Esophagus squamous epithelium (tissue), 5 donors: ENCODE measurements around the gene RPUSD3. TPM values are rescaled to one million over a fixed set of nuclear protein-coding genes. Genes with fewer than 3 reads are reported as not detected.

ENCODE experiments used
- DNase-seq: peaks from one replicate; lab custom pipeline; 2025; lab: John Stamatoyannopoulos, UW
- H3K27ac ChIP-seq, 4 donors: fragments of 200-600 bp; sonication (generic); one replicate each; pipeline ENCODE4 v1.5.1; 2016 to 2019; ENCODE audit warnings: mild to moderate bottlenecking in 1 of 4
- H3K27me3 ChIP-seq, 4 donors: fragments of 200-600 bp; sonication (generic); 1 replicate in 3 of 4; 2 replicates in 1 of 4; pipeline versions ENCODE4 v1.5.1 to v1.6.0; 2017 to 2021; ENCODE audit warnings: antibody characterized with exemption in 1 of 4
- H3K36me3 ChIP-seq, 3 donors: fragments of 200-600 bp; sonication (generic); one replicate each; pipeline ENCODE4 v1.5.1; 2016 to 2019
- H3K4me1 ChIP-seq, 3 donors: fragments of 200-600 bp; sonication (generic); one replicate each; pipeline ENCODE4 v1.5.1; 2017 to 2019
- H3K4me3 ChIP-seq, 4 donors: fragments of 200-600 bp; sonication (generic); 1 replicate in 3 of 4; 2 replicates in 1 of 4; pipeline ENCODE4 v1.5.1; 2016 to 2019; ENCODE audit warnings: mild to moderate bottlenecking in 2 of 4, moderate library complexity in 1 of 4
- H3K9me3 ChIP-seq, 3 donors: fragments of 200-600 bp; sonication (generic); one replicate each; pipeline ENCODE4 v1.5.1; 2016 to 2019
- POLR2A ChIP-seq, 4 donors: fragments of 450-650 bp; IDR thresholded peaks; one replicate each; pipeline ENCODE4 v1.6.1; 2017; ENCODE audit warnings: antibody characterized with exemption in 4 of 4, mild to moderate bottlenecking in 4 of 4, moderate library complexity in 3 of 4
- WGBS, 2 donors: methylation state at CpG; one replicate each; pipeline ENCODE4 v1.1.5; 2018; 5-methylcytosine and 5-hydroxymethylcytosine counted together
- intact Hi-C: fragments of 100-400 bp; cut with DNase I; formaldehyde crosslinking; loops from one replicate; pipeline ENCODE4 v1.15.0; 2022
- total RNA-seq, 4 donors: library from RNA; depleted of rRNA; stranded (reverse); fragments of >200 nt; gene quantifications; one replicate each; pipeline ENCODE4 v1.1.0, GENCODE V29; 2016
- TF ChIP-seq, protein P1 (sequence below), 6 experiments: fragments of 450-650 bp in 4 of 6; fragments of 200-600 bp in 2 of 6; sonication (generic) in 2 of 6; IDR thresholded peaks; one replicate each; pipeline ENCODE4 v1.5.1; 2016 to 2019; ENCODE audit warnings: antibody characterized with exemption in 6 of 6, mild to moderate bottlenecking in 4 of 6, moderate library complexity in 4 of 6
- donor health status: DM: yes; HTN: yes; CAD: no.

Gene RPUSD3
- total RNA-seq, 4 donors from 2014 or later, result 34.7 to 46.4 (median 41.4) TPM

DNA sequence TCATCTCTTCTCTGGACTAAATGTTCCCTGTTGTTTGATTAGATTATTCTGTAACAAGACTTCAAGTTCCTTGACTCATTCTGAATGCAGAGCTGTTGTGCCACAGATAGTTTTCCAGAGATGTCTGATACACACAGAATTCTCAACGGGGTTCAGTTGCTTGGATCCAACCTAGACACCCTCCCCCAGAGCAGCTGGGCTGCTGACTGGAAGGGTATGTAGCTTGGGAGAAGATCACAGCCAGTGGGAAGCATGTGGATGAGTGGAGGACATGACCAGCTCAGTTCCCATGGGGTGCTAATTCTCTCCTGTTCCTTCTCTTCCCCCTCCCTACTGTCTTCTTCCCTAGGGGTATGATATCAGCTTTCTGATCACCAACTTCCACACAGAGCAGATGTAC, 40.3 kb downstream of the RPUSD3 start:
- DNase-seq, result no peak
- TF ChIP-seq POLR2A (IDR thresholded peaks at IDR 0.05), result no peak
- TF ChIP-seq, protein P1, sequence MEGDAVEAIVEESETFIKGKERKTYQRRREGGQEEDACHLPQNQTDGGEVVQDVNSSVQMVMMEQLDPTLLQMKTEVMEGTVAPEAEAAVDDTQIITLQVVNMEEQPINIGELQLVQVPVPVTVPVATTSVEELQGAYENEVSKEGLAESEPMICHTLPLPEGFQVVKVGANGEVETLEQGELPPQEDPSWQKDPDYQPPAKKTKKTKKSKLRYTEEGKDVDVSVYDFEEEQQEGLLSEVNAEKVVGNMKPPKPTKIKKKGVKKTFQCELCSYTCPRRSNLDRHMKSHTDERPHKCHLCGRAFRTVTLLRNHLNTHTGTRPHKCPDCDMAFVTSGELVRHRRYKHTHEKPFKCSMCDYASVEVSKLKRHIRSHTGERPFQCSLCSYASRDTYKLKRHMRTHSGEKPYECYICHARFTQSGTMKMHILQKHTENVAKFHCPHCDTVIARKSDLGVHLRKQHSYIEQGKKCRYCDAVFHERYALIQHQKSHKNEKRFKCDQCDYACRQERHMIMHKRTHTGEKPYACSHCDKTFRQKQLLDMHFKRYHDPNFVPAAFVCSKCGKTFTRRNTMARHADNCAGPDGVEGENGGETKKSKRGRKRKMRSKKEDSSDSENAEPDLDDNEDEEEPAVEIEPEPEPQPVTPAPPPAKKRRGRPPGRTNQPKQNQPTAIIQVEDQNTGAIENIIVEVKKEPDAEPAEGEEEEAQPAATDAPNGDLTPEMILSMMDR (IDR thresholded peaks at IDR 0.05), result no peak
- intact Hi-C loops, result no loop called here
- Histone ChIP-seq H3K4me1 (peaks cover 0 to 3% (median 0%) of the 10 kb centered on the region in 3 donors), H3K9me3 (no peaks in the 10 kb centered on the region), H3K4me3 (no peak overlapping the region), H3K27me3 (no peaks in the 10 kb centered on the region), H3K27ac (no peak overlapping the region), H3K36me3 (peaks cover 42 to 94% (median 77%) of the 10 kb centered on the region in 3 donors)
- 90 to 100% methylated on average over 1 of the region's 1 CpG for WGBS, 2 donors

GRCh38 chr3:9800529-9800928, 43.3 kb downstream of the RPUSD3 start:
- 63 to 90% methylated on average over 1 to 5 of the region's 5 CpGs for WGBS, 2 donors
- H3K36me3 ChIP-seq, result peaks cover 43 to 98% (median 75%) of the 10 kb centered on the region in 3 donors
- intact Hi-C loops, result no loop called here

DNA sequence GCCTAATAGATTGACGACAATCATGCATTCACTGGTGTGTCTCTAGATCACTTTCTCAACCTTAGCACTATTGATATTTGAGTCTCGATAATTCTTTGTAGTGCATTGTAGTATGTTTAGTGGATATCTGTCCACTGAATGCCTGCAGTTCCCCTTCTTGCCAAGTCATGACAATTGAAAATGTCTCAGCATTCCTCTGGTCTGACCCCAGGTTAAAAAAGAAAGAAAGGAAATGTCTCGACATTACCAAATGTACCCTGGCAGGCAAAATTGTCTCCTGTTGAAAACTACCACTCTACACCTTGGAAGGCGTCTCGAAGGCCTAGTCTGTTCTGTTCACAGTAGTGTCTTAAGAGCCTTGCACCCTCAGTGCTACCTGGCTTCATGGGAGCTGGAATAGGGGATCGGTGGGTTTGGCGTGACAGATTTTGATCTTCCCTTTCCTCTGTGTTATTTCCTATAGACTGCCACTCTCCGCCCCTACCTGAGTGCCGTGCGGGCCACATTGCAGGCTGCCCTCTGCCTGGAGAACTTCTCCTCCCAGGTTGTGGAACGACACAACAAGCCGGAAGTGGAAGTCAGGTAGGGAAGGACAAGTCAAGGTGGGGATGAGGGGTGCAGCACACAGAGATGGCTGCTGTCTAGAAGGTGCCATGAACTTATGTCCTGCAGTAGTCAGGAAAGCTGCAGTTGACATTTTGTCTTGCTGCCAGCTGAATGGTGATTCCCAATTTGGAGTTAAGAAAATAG, 46.4 kb downstream of the RPUSD3 start:
- Histone ChIP-seq H3K27ac (no peak overlapping the region), H3K4me1 (peaks cover 9 to 32% (median 14%) of the 10 kb centered on the region in 3 donors), H3K9me3 (no peaks in the 10 kb centered on the region), H3K27me3 (no peaks in the 10 kb centered on the region), H3K36me3 (peaks cover 27 to 80% (median 49%) of the 10 kb centered on the region in 3 donors), H3K4me3 (no peak overlapping the region)
- TF ChIP-seq, protein P1 (IDR thresholded peaks at IDR 0.05), result no peak
- TF ChIP-seq POLR2A (IDR thresholded peaks at IDR 0.05), result no peak
- no peak for DNase-seq
- intact Hi-C loops, result no loop called here
- 93 to 94% methylated on average over 10 to 11 of the region's 12 CpGs for WGBS, 2 donors

More at GRCh38 chr3:9800529-9800928, 43.3 kb downstream of the RPUSD3 start:
- H3K9me3 ChIP-seq, result no peaks in the 10 kb centered on the region
- H3K4me3 ChIP-seq, result no peak overlapping the region
- no peaks in the 10 kb centered on the region for H3K27me3 ChIP-seq
- TF ChIP-seq POLR2A (IDR thresholded peaks at IDR 0.05), result no peak
- TF ChIP-seq, protein P1 (IDR thresholded peaks at IDR 0.05), result peak in 1 of 6 experiments; percentile 34
- no peak overlapping the region for H3K27ac ChIP-seq
- peaks cover 0 to 10% (median 1%) of the 10 kb centered on the region in 3 donors for H3K4me1 ChIP-seq
- no peak for DNase-seq

GRCh38 chr3:9795207-9795606, 48.6 kb downstream of the RPUSD3 start:
- intact Hi-C loops, result no loop called here
- Histone ChIP-seq H3K9me3 (no peaks in the 10 kb centered on the region), H3K4me3 (no peak overlapping the region)

More at GRCh38 chr3:9795207-9795606, 48.6 kb downstream of the RPUSD3 start:
- TF ChIP-seq, protein P1 (IDR thresholded peaks at IDR 0.05), result no peak
- no peak for TF ChIP-seq POLR2A (IDR thresholded peaks at IDR 0.05)
- H3K36me3 ChIP-seq, result peaks cover 15 to 69% (median 29%) of the 10 kb centered on the region in 3 donors
- H3K27me3 ChIP-seq, result no peaks in the 10 kb centered on the region
- H3K27ac ChIP-seq, result no peak overlapping the region
- no peak for DNase-seq
- H3K4me1 ChIP-seq, result peaks cover 17 to 52% (median 26%) of the 10 kb centered on the region in 3 donors
- WGBS, 2 donors, result 73 to 87% methylated on average over 4 to 5 of the region's 5 CpGs
